Measurements from ENCODE around the gene TSR1. TPM values are rescaled to one million over a fixed set of nuclear protein-coding genes. Genes with fewer than 3 reads are reported as not detected.

Gene TSR1
- total RNA-seq, 1 experiment from 2014 or later, result 81.8 TPM

DNA sequence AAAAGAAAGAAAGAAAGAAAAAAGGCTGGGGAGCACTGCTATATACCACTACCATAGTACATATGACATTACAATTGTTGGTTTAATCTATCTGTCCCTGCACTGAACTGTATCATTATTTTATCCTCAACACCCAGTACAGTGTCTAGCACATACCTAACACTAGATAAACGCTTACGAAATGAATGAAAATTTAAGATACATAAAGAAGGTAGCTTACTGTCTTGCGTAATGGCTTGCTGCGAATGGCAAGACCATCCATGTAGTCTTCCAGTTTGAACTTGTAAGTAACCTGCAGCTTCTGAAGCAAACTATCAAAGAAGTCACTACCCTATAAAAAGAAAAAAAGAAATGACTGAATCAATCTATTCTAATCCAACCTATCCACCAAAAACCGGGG is 39.2 kb downstream of the TSR1 start:
- no peak for DNase-seq
- no peaks in the 10 kb centered on the region for H3K27me3 ChIP-seq (ENCODE audit: control insufficient read depth, insufficient read depth, low read length)
- H3K36me3 ChIP-seq (replicated peaks; ENCODE audit: control insufficient read depth, insufficient read depth, low read length), result peaks cover 16% of the 10 kb centered on the region
- H3K4me3 ChIP-seq (ENCODE audit: insufficient read depth, low read depth, low read length), result no peak overlapping the region

DNA sequence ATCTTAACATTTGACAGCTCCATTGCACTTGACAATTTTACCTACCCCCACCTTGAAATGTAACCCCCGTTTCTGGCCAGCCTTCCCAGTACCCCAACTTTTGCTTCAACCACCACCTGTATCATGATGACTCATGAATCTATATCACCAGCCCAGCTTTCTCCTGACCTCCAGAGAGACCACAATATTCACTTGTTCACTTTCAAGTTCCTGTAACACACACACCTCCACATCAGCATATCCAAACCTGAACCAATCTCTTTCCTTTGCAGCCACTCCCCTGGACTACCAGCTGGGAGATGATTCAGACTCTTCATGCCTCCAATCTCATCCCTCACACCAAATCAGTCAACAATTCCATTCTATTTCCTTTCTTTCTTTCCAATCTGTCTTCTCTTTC is 40.7 kb downstream of the TSR1 start:
- Histone ChIP-seq H3K27me3 (ENCODE audit: control insufficient read depth, insufficient read depth, low read length) (no peaks in the 10 kb centered on the region), H3K36me3 (replicated peaks; ENCODE audit: control insufficient read depth, insufficient read depth, low read length) (peaks cover 17% of the 10 kb centered on the region), H3K4me3 (ENCODE audit: insufficient read depth, low read depth, low read length) (no peak overlapping the region)
- DNase-seq, result no peak

DNA sequence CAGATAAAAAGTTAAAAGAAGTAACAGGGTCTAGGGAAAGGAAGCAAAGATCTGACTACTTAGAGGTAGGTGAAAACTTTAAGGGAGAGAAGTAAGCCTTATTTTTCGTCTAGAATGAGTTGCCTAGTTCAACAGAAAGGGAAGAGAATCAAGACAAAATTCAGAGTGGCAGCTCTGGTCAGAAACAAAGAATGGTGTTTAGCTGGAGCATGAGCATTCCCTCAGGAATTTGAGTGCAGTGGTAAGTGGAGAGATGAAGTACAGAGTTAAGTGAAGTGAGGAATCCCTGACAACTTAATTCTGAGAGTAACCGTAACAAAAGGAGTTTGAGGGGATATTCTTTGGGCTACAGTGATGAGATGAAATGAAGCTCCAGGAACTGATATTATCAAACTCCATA is 44.2 kb downstream of the TSR1 start:
- Histone ChIP-seq H3K36me3 (replicated peaks; ENCODE audit: control insufficient read depth, insufficient read depth, low read length) (peaks cover 13% of the 10 kb centered on the region), H3K4me3 (ENCODE audit: insufficient read depth, low read depth, low read length) (no peak overlapping the region), H3K27me3 (ENCODE audit: control insufficient read depth, insufficient read depth, low read length) (no peaks in the 10 kb centered on the region)
- no peak for DNase-seq

DNA sequence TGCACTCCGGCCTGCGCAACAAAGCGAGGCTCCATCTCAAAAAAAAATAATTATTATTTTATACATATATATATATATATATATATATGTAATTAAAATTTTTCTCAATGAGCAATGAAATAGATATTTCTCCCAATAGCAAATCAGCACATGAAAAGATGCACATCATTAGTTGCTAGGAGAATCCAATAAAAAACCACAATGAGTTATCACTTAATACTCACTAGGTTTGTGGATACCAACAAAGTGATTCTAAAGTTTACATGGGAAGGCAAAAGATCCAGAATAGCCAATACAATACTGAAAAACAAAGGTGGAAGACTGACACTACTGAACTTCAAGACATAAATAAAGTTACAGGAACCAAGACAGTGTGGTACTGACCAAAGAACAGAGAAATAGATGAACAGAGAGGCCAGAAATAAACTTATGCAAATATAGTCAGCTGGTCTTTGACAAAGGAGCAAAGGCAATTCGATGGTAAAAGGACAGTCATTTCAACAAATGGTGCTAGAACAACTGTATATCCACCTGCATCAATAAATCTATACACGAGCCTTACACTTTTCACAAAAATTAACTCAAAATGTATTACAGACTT is 46.3 kb downstream of the TSR1 start:
- no peak for DNase-seq
- no peaks in the 10 kb centered on the region for H3K27me3 ChIP-seq (ENCODE audit: control insufficient read depth, insufficient read depth, low read length)
- peaks cover 7% of the 10 kb centered on the region for H3K36me3 ChIP-seq (replicated peaks; ENCODE audit: control insufficient read depth, insufficient read depth, low read length)
- H3K4me3 ChIP-seq (ENCODE audit: insufficient read depth, low read depth, low read length), result no peak overlapping the region

DNA sequence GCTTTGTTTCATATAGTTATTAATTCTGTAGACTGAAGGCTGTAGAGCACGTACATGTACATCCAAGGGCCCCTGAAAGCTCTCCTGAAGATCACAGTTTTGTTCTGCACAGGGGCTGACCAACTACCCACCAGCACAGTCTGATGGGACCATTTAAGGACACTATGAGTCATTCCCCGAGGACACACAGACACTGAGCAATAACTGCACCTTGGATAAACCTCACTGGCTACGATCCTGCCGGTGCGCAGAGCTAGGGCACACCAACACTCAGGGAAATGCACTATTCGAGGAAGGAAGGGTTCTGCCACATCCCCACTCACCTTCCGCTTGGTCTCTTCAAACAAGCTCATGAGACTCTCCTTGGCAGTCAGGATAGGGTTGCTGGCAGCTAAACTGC is 53.0 kb downstream of the TSR1 start:
- no peaks in the 10 kb centered on the region for H3K27me3 ChIP-seq (ENCODE audit: control insufficient read depth, insufficient read depth, low read length)
- DNase-seq, result no peak
- H3K4me3 ChIP-seq (ENCODE audit: insufficient read depth, low read depth, low read length), result no peak overlapping the region
- H3K36me3 ChIP-seq (replicated peaks; ENCODE audit: control insufficient read depth, insufficient read depth, low read length), result peaks cover 20% of the 10 kb centered on the region

DNA sequence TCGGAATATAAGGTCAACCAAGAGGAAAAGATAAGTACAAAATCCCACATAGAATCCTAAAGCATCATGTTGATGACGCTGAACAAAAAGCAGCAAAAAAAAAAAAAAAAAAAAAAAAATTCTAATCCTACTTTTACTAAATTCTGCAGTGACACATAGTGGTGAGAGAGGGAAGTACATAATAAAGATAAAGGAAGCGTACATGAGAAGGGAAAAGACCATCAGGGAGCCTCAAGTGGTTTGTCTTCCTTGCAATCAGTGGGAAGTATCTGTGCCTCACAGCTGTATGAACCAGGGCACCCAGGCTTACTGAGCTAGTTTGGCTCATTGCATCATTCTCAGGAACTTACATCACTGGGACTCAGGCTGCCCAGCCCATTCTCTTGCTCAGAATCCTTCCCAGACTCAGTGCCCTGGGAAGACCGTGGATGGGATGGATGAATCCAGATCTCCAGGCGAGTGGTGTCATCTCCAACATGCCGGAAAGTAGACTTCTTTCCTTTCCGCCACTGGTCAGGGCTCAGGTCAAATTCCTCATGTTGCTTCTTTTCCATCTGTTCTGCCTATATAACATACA is 53.9 kb downstream of the TSR1 start:
- H3K4me3 ChIP-seq (ENCODE audit: insufficient read depth, low read depth, low read length), result no peak overlapping the region
- no peaks in the 10 kb centered on the region for H3K27me3 ChIP-seq (ENCODE audit: control insufficient read depth, insufficient read depth, low read length)
- H3K36me3 ChIP-seq (replicated peaks; ENCODE audit: control insufficient read depth, insufficient read depth, low read length), result peaks cover 20% of the 10 kb centered on the region
- DNase-seq, result peak; percentile 75

DNA sequence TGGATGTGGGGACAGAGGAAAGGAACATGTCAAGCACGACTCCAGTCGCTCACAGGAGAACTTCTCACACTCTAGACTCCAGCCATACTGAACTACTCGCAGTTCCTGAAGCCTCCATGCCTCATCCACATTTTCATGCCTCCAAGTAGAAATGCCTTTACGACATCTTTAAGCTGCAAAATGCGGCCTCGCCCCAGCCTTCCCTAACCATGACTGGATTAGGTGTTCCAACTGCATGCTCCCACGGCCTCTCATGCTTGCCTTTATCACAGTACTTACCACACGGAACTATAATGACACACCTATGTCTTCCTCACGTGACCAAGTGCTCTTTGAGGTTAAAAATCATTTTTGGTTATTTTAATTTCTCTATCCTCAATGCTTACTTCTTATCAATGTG is 56.5 kb downstream of the TSR1 start:
- Histone ChIP-seq H3K27me3 (ENCODE audit: control insufficient read depth, insufficient read depth, low read length) (no peaks in the 10 kb centered on the region), H3K4me3 (ENCODE audit: insufficient read depth, low read depth, low read length) (no peak overlapping the region), H3K36me3 (replicated peaks; ENCODE audit: control insufficient read depth, insufficient read depth, low read length) (peaks cover 20% of the 10 kb centered on the region)
- DNase-seq, result no peak

DNA sequence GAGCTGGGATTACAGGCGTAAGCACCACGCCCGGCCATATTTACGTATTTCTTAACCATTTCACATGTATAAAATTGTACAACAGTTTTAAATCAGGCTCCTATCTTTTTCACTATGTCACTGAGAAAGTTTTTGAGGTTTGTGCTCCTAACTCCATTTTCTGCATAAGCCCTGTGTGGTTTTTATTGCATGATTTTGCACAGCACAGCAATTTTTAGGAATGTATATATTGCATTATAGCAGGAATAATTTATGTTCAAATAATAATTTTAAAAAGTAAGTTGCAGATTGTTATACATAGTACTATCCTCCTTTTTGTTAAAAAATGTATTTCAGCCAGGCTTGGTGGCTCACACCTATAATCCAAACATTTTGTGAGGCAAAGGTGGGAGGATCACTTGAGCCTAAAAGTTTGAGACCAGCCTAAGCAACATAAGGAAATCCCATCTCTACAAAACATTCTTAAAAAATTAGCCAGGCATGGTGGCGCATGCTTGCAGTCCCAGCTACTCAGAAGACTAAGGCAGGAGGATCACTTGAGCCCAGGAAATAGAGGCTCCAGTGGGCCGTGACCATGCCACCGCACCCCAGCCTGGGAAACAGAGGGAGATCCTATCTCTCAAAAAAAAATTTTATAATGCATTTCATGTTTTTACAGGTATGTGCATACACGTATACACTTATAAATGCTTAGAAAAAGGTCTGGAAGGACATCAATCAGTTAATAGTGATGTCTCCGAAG is 58.7 kb downstream of the TSR1 start:
- Histone ChIP-seq H3K36me3 (replicated peaks; ENCODE audit: control insufficient read depth, insufficient read depth, low read length) (peaks cover 15% of the 10 kb centered on the region), H3K4me3 (ENCODE audit: insufficient read depth, low read depth, low read length) (no peak overlapping the region), H3K27me3 (ENCODE audit: control insufficient read depth, insufficient read depth, low read length) (no peaks in the 10 kb centered on the region)
- no peak for DNase-seq

DNA sequence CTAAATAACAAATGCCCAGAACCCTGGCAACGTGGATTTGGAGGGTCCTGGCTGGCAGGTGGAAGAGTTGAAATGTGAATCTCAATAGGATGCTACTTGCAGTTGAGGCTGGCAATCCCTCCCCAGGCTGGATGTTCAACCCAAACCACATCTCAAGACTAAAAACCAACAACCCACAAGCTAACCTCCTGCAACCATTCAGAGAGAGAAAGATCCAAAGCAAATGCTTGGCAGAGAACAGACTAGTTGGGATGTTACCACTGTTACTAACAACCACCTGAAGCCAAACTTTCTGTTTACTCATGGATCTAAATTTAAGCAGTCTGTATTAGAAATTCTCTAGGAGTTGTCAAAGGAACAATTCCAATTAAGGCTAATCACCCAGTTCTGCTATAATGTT is 60.5 kb downstream of the TSR1 start:
- H3K27me3 ChIP-seq (ENCODE audit: control insufficient read depth, insufficient read depth, low read length), result no peaks in the 10 kb centered on the region
- H3K36me3 ChIP-seq (replicated peaks; ENCODE audit: control insufficient read depth, insufficient read depth, low read length), result peaks cover 2% of the 10 kb centered on the region
- no peak overlapping the region for H3K4me3 ChIP-seq (ENCODE audit: insufficient read depth, low read depth, low read length)
- DNase-seq, result no peak

DNA sequence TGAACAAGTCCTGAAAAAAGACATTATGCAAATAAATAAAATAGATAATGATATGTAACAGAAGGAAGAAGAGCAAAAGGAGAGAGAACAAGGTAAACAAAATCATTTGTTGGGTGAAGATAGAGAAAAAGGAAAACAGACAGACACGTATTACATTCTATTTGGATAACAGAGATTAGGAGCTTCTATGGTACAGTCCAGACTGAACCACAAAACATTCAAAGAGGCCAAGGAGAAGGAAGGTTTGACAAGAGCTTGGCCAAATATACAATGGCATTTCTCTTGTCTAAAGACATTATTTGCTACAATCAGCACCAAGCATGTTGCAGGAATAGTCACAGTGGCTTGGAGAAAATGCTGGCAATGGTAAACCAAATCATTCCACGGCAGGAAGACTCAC is 61.8 kb downstream of the TSR1 start:
- Histone ChIP-seq H3K27me3 (ENCODE audit: control insufficient read depth, insufficient read depth, low read length) (no peaks in the 10 kb centered on the region), H3K36me3 (replicated peaks; ENCODE audit: control insufficient read depth, insufficient read depth, low read length) (no peaks in the 10 kb centered on the region; the same call in none of the 2 replicates)
- no peak for DNase-seq

More for the DNA sequence above, 61.8 kb downstream of the TSR1 start:
- H3K4me3 ChIP-seq (ENCODE audit: insufficient read depth, low read depth, low read length), result no peak overlapping the region

Other genes starting within 250 kb of the TSR1 start
- gene SMG6, start 32.7 kb downstream of the TSR1 start, total RNA-seq (2014; rRNA removed; shearing (Covaris generic)), result 18.2 and 24.3 TPM in 2 replicates
- gene SRR, start 32.5 kb downstream of the TSR1 start, total RNA-seq (2014; rRNA removed; shearing (Covaris generic)), result 7.6 and 9.6 TPM in 2 replicates
- gene SGSM2, start 1.0 kb upstream of the TSR1 start, total RNA-seq (2014; rRNA removed; shearing (Covaris generic)), result 31.4 and 35.8 TPM in 2 replicates
- gene MNT, start 64.6 kb upstream of the TSR1 start, total RNA-seq (2014; rRNA removed; shearing (Covaris generic)), result 9.0 and 13.4 TPM in 2 replicates
- gene METTL16, start 175.4 kb upstream of the TSR1 start, total RNA-seq (2014; rRNA removed; shearing (Covaris generic)), result 21.3 and 31.6 TPM in 2 replicates

All from H7 (cell line).